HG02642 (cell line): ENCODE data around the gene ZNG1B.
A peak's percentile ranks its signal among the peaks of the same experiment; 100 is the strongest.
"Not testable (repeated sequence)": the region's sequence is repeated elsewhere in the genome, so short reads cannot be mapped to it uniquely, and the experiment has no call there.

Source experiments
- ATAC-seq: cut with Tn5 transposase; IDR thresholded peaks from one replicate; pipeline ENCODE4 v1.9.1; 2021; ENCODE audit warnings: mild to moderate bottlenecking; ENCODE audit not compliant: unreplicated experiment, poor library complexity

The ZNG1B gene

GRCh38 chr2:113503094-113504042 lies 65.9 kb downstream of the ZNG1B start:
- ATAC-seq, result peak; percentile 82

GRCh38 chr2:113504081-113504480 lies 66.6 kb downstream of the ZNG1B start:
- ATAC-seq, result not testable (repeated sequence)

GRCh38 chr2:113507394-113508140 lies 70.1 kb downstream of the ZNG1B start:
- ATAC-seq, result not testable (repeated sequence)

GRCh38 chr2:113508187-113508586 lies 70.7 kb downstream of the ZNG1B start:
- not testable (repeated sequence) for ATAC-seq

GRCh38 chr2:113510913-113511312 lies 73.4 kb downstream of the ZNG1B start:
- ATAC-seq, result not testable (repeated sequence)

- not testable (repeated sequence) for ATAC-seq
Observed at GRCh38 chr2:113511859-113512258, 74.4 kb downstream of the ZNG1B start.

GRCh38 chr2:113515457-113515856 lies 78.0 kb downstream of the ZNG1B start:
- ATAC-seq, result not testable (repeated sequence)

- not testable (repeated sequence) for ATAC-seq
Observed at GRCh38 chr2:113515995-113516394, 78.5 kb downstream of the ZNG1B start.

GRCh38 chr2:113517025-113517424 lies 79.5 kb downstream of the ZNG1B start:
- not testable (repeated sequence) for ATAC-seq

GRCh38 chr2:113520837-113521236 lies 83.3 kb downstream of the ZNG1B start:
- not testable (repeated sequence) for ATAC-seq

GRCh38 chr2:113521492-113521891 lies 84.0 kb downstream of the ZNG1B start:
- ATAC-seq, result not testable (repeated sequence)

- ATAC-seq, result not testable (repeated sequence)
Observed at GRCh38 chr2:113524986-113525385, 87.5 kb downstream of the ZNG1B start.

- ATAC-seq, result peak; percentile 91
Observed at GRCh38 chr2:113527350-113528045, 90.0 kb downstream of the ZNG1B start.

- not testable (repeated sequence) for ATAC-seq
Observed at GRCh38 chr2:113528126-113528525, 90.6 kb downstream of the ZNG1B start.

- ATAC-seq, result not testable (repeated sequence)
Observed at GRCh38 chr2:113528904-113529303, 91.4 kb downstream of the ZNG1B start.

GRCh38 chr2:113532991-113533390 lies 95.5 kb downstream of the ZNG1B start:
- not testable (repeated sequence) for ATAC-seq

- ATAC-seq, result not testable (repeated sequence)
Observed at GRCh38 chr2:113536573-113536972, 99.1 kb downstream of the ZNG1B start.

GRCh38 chr2:113540834-113541203 lies 103.3 kb downstream of the ZNG1B start:
- not testable (repeated sequence) for ATAC-seq

GRCh38 chr2:113541204-113541975 lies 103.9 kb downstream of the ZNG1B start:
- ATAC-seq, result not testable (repeated sequence)
